Activated B cell treated with CpG ODN at 0.5 μM for 24 hours (primary cell): ENCODE results near the gene SWAP70. TPM values are rescaled to one million over a fixed set of nuclear protein-coding genes. Genes with fewer than 3 reads are reported as not detected.

ENCODE experiments used
- ATAC-seq: fragments of 200-7000 bp; cut with Tn5 transposase; one replicate; pipeline ENCODE4 v1.10.0; 2021; ENCODE audit warnings: low read depth, mild to moderate bottlenecking, moderate library complexity
- CTCF ChIA-PET: fragments of 350-600 bp; sonication (Branson Sonifier 250); formaldehyde crosslinking; loops from one replicate; lab custom pipeline; 2021; ENCODE audit warnings: antibody characterized with exemption; lab: Charles Lee
- POLR2A ChIA-PET: fragments of 350-600 bp; sonication (Branson Sonifier 250); formaldehyde crosslinking; loops from one replicate; lab custom pipeline; 2021; ENCODE audit warnings: antibody characterized with exemption; lab: Charles Lee
- DNase-seq: peaks from one replicate; pipeline ENCODE4 v3.0.0; 2022
- H3K27ac Mint-ChIP-seq: one replicate; pipeline ENCODE4 v1.8.0; 2020; ENCODE audit warnings: mixed read lengths
- H3K27me3 Mint-ChIP-seq: one replicate; pipeline ENCODE4 v1.8.0; 2021; ENCODE audit warnings: mixed read lengths
- H3K36me3 Mint-ChIP-seq: one replicate; pipeline ENCODE4 v1.8.0; 2021; ENCODE audit warnings: low read depth, mixed read lengths
- H3K4me1 Mint-ChIP-seq: one replicate; pipeline ENCODE4 v1.8.0; 2021; ENCODE audit warnings: mixed read lengths
- H3K4me3 Mint-ChIP-seq: one replicate; pipeline ENCODE4 v1.8.0; 2020; ENCODE audit warnings: mild to moderate bottlenecking, mixed read lengths
- H3K9me3 Mint-ChIP-seq: one replicate; pipeline ENCODE4 v1.8.0; 2020; ENCODE audit warnings: mixed read lengths
- intact Hi-C: fragments of 100-400 bp; cut with micrococcal nuclease; formaldehyde crosslinking; loops from one replicate; pipeline ENCODE4 v1.15.1; 2024
- total RNA-seq: library from RNA; stranded (reverse); gene quantifications from 2 replicates; pipeline ENCODE4 v1.2.3, GENCODE V29; 2022
- TF ChIP-seq, protein P1 (sequence below): fragments of 200-600 bp; IDR thresholded peaks from one replicate; pipeline ENCODE4 v1.8.0; 2022; ENCODE audit warnings: antibody characterized with exemption, mild to moderate bottlenecking

SWAP70 gene
- total RNA-seq, 1 donor from 2014 or later: 288 TPM

DNA sequence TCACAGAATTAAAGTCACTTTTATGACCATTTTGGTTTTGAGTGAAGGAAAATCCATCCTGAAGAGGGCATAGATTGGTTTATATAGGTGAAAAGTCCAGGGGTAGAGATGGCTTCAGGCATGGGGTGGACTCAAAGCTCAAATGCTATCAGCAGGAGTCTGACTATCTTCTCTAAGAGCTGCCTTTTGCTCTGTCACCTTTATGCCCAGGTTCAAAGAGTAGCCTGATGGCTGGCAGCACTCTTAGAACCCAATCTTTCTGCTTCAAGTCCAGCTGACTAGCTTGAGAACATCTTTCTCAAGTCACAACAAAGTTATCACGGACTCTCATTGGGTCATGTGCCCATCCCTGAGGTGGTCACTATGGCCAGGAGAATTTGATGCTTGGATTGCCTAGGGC lies 27.2 kb upstream of the SWAP70 start:
- ATAC-seq: no peak
- ChIA-PET POLR2A (interaction anchor here (0.5 to 2.3 kb wide), 7 partner anchors 10 to 84 kb away, joined by 3 to 7 read pairs (median 4); partner anchors contain the start of gene SWAP70), CTCF (interaction anchor here (1.1 kb wide), 1 partner anchor 22 kb away, joined by 3 read pairs; no protein-coding TSS in a partner anchor)
- TF ChIP-seq, protein P1, sequence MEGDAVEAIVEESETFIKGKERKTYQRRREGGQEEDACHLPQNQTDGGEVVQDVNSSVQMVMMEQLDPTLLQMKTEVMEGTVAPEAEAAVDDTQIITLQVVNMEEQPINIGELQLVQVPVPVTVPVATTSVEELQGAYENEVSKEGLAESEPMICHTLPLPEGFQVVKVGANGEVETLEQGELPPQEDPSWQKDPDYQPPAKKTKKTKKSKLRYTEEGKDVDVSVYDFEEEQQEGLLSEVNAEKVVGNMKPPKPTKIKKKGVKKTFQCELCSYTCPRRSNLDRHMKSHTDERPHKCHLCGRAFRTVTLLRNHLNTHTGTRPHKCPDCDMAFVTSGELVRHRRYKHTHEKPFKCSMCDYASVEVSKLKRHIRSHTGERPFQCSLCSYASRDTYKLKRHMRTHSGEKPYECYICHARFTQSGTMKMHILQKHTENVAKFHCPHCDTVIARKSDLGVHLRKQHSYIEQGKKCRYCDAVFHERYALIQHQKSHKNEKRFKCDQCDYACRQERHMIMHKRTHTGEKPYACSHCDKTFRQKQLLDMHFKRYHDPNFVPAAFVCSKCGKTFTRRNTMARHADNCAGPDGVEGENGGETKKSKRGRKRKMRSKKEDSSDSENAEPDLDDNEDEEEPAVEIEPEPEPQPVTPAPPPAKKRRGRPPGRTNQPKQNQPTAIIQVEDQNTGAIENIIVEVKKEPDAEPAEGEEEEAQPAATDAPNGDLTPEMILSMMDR: no peak
- no peak for DNase-seq
- peaks cover 51% of the 10 kb centered on the region for H3K4me1 Mint-ChIP-seq
- peaks cover 4% of the 10 kb centered on the region for H3K9me3 Mint-ChIP-seq
- H3K4me3 Mint-ChIP-seq: no peak overlapping the region
- intact Hi-C loops: no loop called here
- H3K27ac Mint-ChIP-seq: no peak overlapping the region
- no peaks in the 10 kb centered on the region for H3K27me3 Mint-ChIP-seq
- no peaks in the 10 kb centered on the region for H3K36me3 Mint-ChIP-seq

GRCh38 chr11:9639099-9639498 lies 24.8 kb upstream of the SWAP70 start:
- intact Hi-C loops: no loop called here
- no peak for ATAC-seq
- CTCF ChIA-PET: interaction anchor here (1.0 kb wide), 1 partner anchor 109 kb away, joined by 3 read pairs; no protein-coding TSS in a partner anchor
- Mint-ChIP-seq H3K36me3 (no peaks in the 10 kb centered on the region), H3K4me3 (no peak overlapping the region), H3K27ac (peak overlapping the region; percentile 74), H3K27me3 (no peaks in the 10 kb centered on the region), H3K4me1 (peaks cover 55% of the 10 kb centered on the region), H3K9me3 (no peaks in the 10 kb centered on the region)
- TF ChIP-seq, protein P1: no peak
- DNase-seq: no peak
- POLR2A ChIA-PET: interaction anchor here (0.6 to 5.2 kb wide), 8 partner anchors 10 to 31 kb away, joined by 3 to 44 read pairs (median 6); partner anchors contain the start of gene SWAP70

DNA sequence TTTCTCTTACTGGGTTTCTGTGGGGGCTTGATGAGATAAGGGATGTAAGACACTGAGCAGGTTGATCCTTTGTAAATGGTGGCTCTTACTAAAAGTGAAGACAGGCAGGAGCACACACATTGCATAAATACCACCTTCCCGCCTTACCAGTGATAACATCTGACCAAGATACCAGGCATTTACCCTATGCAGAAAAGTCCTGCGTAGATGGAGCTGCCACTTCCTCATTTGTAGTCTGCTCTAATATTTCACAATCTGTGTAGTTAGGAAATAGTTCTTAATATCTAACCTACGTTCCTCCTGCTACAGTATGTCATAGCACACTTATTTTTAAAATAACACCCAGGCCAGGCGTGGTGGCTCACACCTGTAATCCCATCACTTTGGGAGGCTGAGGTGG lies 23.9 kb upstream of the SWAP70 start:
- peak; percentile 82 for ATAC-seq
- peaks cover 55% of the 10 kb centered on the region for H3K4me1 Mint-ChIP-seq
- TF ChIP-seq, protein P1: no peak
- ChIA-PET CTCF (interaction anchor here (0.6 kb wide), 1 partner anchor 26 kb away, joined by 3 read pairs; no protein-coding TSS in a partner anchor), POLR2A (interaction anchor here (0.6 to 5.2 kb wide), 14 partner anchors 9 to 111 kb away, joined by 3 to 44 read pairs (median 4); partner anchors contain the start of genes SWAP70 and WEE1)
- H3K27me3 Mint-ChIP-seq: no peaks in the 10 kb centered on the region
- H3K36me3 Mint-ChIP-seq: no peaks in the 10 kb centered on the region
- no peak for DNase-seq
- H3K4me3 Mint-ChIP-seq: peak overlapping the region; percentile 20
- intact Hi-C loops: loop anchor here (1.0 kb wide), 3 partner anchors 8 to 25 kb away; no protein-coding TSS in a partner anchor
- peak overlapping the region; percentile 74 for H3K27ac Mint-ChIP-seq
- no peaks in the 10 kb centered on the region for H3K9me3 Mint-ChIP-seq

GRCh38 chr11:9642894-9643293 lies 21.0 kb upstream of the SWAP70 start:
- ATAC-seq (no peak), DNase-seq (no peak)
- H3K4me1 Mint-ChIP-seq: peaks cover 66% of the 10 kb centered on the region
- no peak overlapping the region for H3K4me3 Mint-ChIP-seq
- ChIA-PET CTCF (no interaction called here), POLR2A (interaction anchor here (0.7 to 5.2 kb wide), 8 partner anchors 9 to 121 kb away, joined by 3 to 44 read pairs (median 4); partner anchors contain the start of gene SWAP70)
- H3K27ac Mint-ChIP-seq: peak overlapping the region; percentile 35
- TF ChIP-seq, protein P1: no peak
- no peaks in the 10 kb centered on the region for H3K36me3 Mint-ChIP-seq
- H3K9me3 Mint-ChIP-seq: no peaks in the 10 kb centered on the region
- H3K27me3 Mint-ChIP-seq: no peaks in the 10 kb centered on the region
- intact Hi-C loops: no loop called here

DNA sequence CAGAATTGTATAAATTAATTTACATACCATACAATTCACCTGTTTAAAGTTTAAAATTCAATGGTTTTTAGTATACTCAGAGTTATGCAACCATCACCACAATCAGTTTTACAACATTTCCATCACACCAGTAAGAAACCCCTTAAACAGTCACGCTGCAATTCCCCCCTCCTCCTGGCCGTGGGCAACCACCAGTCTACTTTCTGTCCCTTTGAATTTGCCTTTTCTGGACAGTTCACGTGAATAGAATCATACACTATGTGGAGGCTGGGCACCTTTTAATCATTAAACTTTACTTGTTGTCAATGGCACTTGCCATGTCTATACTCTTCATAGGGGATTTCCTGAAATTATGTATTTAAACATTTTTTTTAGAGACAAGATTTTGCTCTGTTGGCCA lies 20.1 kb upstream of the SWAP70 start:
- peak overlapping the region; percentile 28 for H3K4me3 Mint-ChIP-seq
- no peak for DNase-seq
- no peaks in the 10 kb centered on the region for H3K9me3 Mint-ChIP-seq
- H3K36me3 Mint-ChIP-seq: no peaks in the 10 kb centered on the region
- intact Hi-C loops: loop anchor here (1.0 kb wide), 1 partner anchor 28 kb away; no protein-coding TSS in a partner anchor
- POLR2A ChIA-PET: no interaction called here
- no peaks in the 10 kb centered on the region for H3K27me3 Mint-ChIP-seq
- peak overlapping the region; percentile 77 for H3K27ac Mint-ChIP-seq
- ATAC-seq: peak; percentile 67
- peaks cover 69% of the 10 kb centered on the region for H3K4me1 Mint-ChIP-seq
- TF ChIP-seq, protein P1: no peak
- CTCF ChIA-PET: no interaction called here
